IMR-90 (cell line): ENCODE measurements around the gene ADM5.

Source experiments
- BHLHE40 ChIP-seq: fragments of 150-350 bp; IDR thresholded peaks from 2 replicates; pipeline ENCODE4 v1.6.1; 2016; ENCODE audit warnings: mild to moderate bottlenecking, low read depth, low read length
- CHD1 ChIP-seq: IDR thresholded peaks from 2 replicates; pipeline ENCODE4 v1.6.1; 2012; ENCODE audit warnings: low read depth, low read length, improper control_type of control experiment
- MAFK ChIP-seq: IDR thresholded peaks from 2 replicates; pipeline ENCODE4 v1.6.1; 2012; ENCODE audit warnings: low read depth, low read length, improper control_type of control experiment
- MAZ ChIP-seq: IDR thresholded peaks from 2 replicates; pipeline ENCODE4 v1.6.1; 2012; ENCODE audit warnings: low read depth, mild to moderate bottlenecking, low read length, improper control_type of control experiment, moderate library complexity, borderline replicate concordance
- MXI1 ChIP-seq: IDR thresholded peaks from 2 replicates; pipeline ENCODE4 v1.6.1; 2012; ENCODE audit warnings: low read depth, mild to moderate bottlenecking, low read length, moderate library complexity, borderline replicate concordance
- NFE2L2 ChIP-seq: fragments of 150-350 bp; IDR thresholded peaks from 2 replicates; pipeline ENCODE4 v1.6.1; 2016; ENCODE audit warnings: low read depth, mild to moderate bottlenecking, low read length
- POLR2A ChIP-seq: IDR thresholded peaks from 2 replicates; pipeline ENCODE4 v1.6.1; 2012; ENCODE audit warnings: mild to moderate bottlenecking, low read depth, low read length
- RAD21 ChIP-seq: IDR thresholded peaks from 2 replicates; pipeline ENCODE4 v1.6.1; 2012; ENCODE audit warnings: low read length, improper control_type of control experiment
- RCOR1 ChIP-seq: IDR thresholded peaks from 2 replicates; pipeline ENCODE4 v1.6.1; 2012; ENCODE audit warnings: mild to moderate bottlenecking, low read length, improper control_type of control experiment; ENCODE audit not compliant: insufficient replicate concordance
- RFX5 ChIP-seq: IDR thresholded peaks from 2 replicates; pipeline ENCODE4 v1.8.0; 2012; ENCODE audit warnings: low read depth, mild to moderate bottlenecking, low read length, moderate library complexity
- SMC3 ChIP-seq: fragments of 150-350 bp; IDR thresholded peaks from 2 replicates; pipeline ENCODE4 v1.6.1; 2016; ENCODE audit warnings: low read depth, mild to moderate bottlenecking, antibody characterized with exemption, low read length, moderate library complexity
- TF ChIP-seq, protein P1 (sequence below): conservative IDR thresholded peaks from 2 replicates; pipeline ENCODE4 v1.5.1; 2012; ENCODE audit warnings: mild to moderate bottlenecking, low read depth, low read length, improper control_type of control experiment
- TF ChIP-seq, protein P2 (sequence below): fragments of 150-350 bp; IDR thresholded peaks from 2 replicates; pipeline ENCODE4 v1.6.1; 2016; ENCODE audit warnings: low read depth, mild to moderate bottlenecking, low read length, moderate library complexity, borderline replicate concordance
- TF ChIP-seq, protein P3 (sequence below): fragments of 150-350 bp; IDR thresholded peaks from 2 replicates; pipeline ENCODE4 v1.6.1; 2017; ENCODE audit warnings: mild to moderate bottlenecking, antibody characterized with exemption, low read length, low read depth

DNA sequence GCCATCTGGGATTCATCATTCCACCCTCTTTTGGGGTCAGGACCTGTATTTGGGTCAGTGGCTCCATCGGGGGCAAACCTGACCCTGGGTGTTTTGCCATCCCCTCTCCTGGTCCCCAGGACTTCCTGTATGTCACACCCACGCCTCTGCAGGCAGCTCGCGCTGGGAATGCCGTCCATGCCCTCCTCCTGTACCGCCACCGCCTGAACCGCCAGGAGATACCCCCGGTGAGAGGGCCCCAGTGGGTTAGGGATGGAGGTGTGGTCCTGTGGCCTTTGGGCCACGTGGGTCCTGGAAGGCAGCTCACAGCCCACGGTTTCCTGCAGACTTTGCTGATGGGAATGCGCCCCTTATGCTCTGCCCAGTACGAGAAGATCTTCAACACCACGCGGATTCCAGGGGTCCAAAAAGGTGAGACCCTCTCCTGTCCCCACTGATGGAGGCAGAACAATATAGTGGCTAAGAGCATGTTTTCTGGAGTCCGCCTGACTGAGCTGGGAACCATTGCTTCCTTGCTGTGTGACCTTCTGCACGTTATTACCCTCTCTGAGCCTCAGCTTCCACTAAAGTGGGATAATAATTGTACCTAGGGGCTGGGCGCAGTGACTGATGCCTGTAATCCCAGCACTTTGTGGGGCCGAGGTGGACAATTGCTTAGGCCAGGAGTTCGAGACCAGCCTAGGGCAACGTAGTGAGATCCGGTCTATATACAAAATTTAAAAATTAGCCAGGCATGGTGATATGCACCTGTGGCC, 15.7 kb downstream of the ADM5 start:
- TF ChIP-seq RCOR1 (no peak), SMC3 (no peak), RFX5 (no peak), POLR2A (no peak), BHLHE40 (no peak), MAZ (no peak), RAD21 (no peak), NFE2L2 (no peak), MXI1 (no peak), CHD1 (no peak), MAFK (no peak)
- TF ChIP-seq, protein P1, sequence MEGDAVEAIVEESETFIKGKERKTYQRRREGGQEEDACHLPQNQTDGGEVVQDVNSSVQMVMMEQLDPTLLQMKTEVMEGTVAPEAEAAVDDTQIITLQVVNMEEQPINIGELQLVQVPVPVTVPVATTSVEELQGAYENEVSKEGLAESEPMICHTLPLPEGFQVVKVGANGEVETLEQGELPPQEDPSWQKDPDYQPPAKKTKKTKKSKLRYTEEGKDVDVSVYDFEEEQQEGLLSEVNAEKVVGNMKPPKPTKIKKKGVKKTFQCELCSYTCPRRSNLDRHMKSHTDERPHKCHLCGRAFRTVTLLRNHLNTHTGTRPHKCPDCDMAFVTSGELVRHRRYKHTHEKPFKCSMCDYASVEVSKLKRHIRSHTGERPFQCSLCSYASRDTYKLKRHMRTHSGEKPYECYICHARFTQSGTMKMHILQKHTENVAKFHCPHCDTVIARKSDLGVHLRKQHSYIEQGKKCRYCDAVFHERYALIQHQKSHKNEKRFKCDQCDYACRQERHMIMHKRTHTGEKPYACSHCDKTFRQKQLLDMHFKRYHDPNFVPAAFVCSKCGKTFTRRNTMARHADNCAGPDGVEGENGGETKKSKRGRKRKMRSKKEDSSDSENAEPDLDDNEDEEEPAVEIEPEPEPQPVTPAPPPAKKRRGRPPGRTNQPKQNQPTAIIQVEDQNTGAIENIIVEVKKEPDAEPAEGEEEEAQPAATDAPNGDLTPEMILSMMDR, result no peak
- TF ChIP-seq, protein P2, sequence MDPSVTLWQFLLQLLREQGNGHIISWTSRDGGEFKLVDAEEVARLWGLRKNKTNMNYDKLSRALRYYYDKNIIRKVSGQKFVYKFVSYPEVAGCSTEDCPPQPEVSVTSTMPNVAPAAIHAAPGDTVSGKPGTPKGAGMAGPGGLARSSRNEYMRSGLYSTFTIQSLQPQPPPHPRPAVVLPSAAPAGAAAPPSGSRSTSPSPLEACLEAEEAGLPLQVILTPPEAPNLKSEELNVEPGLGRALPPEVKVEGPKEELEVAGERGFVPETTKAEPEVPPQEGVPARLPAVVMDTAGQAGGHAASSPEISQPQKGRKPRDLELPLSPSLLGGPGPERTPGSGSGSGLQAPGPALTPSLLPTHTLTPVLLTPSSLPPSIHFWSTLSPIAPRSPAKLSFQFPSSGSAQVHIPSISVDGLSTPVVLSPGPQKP, result no peak
- TF ChIP-seq, protein P3, sequence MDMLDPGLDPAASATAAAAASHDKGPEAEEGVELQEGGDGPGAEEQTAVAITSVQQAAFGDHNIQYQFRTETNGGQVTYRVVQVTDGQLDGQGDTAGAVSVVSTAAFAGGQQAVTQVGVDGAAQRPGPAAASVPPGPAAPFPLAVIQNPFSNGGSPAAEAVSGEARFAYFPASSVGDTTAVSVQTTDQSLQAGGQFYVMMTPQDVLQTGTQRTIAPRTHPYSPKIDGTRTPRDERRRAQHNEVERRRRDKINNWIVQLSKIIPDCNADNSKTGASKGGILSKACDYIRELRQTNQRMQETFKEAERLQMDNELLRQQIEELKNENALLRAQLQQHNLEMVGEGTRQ, result no peak
